ENCODE results near the gene PRKG1.

DNA sequence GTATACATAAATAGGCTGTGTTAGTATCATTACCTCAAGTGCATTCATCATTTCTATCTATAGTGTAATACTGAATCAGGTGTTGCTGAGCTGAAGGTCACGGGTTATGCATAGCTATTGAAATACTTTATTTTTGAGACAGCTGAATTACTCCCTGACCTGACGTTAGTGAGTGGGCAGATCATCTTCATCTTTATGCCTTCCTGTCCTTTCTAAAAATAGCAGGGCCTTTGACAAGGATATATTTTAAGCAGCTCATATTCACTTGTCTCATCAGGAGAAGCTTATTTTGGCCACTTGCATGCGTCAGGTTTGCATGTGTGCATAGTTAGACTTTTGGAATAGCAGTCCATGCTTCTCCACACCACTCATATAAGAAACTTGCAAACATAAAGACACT lies 1176.2 kb downstream of the PRKG1 start:
- TF ChIP-seq, protein P1, sequence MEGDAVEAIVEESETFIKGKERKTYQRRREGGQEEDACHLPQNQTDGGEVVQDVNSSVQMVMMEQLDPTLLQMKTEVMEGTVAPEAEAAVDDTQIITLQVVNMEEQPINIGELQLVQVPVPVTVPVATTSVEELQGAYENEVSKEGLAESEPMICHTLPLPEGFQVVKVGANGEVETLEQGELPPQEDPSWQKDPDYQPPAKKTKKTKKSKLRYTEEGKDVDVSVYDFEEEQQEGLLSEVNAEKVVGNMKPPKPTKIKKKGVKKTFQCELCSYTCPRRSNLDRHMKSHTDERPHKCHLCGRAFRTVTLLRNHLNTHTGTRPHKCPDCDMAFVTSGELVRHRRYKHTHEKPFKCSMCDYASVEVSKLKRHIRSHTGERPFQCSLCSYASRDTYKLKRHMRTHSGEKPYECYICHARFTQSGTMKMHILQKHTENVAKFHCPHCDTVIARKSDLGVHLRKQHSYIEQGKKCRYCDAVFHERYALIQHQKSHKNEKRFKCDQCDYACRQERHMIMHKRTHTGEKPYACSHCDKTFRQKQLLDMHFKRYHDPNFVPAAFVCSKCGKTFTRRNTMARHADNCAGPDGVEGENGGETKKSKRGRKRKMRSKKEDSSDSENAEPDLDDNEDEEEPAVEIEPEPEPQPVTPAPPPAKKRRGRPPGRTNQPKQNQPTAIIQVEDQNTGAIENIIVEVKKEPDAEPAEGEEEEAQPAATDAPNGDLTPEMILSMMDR (IDR thresholded peaks at IDR 0.05): no peak
- TF ChIP-seq EZH2 (IDR thresholded peaks at IDR 0.05): no peak
